HG03103 (cell line): Measurements from ENCODE around the gene PHLDA3.

ENCODE experiments used
- ATAC-seq: cut with Tn5 transposase; IDR thresholded peaks from one replicate; pipeline ENCODE4 v1.9.1; 2021; ENCODE audit warnings: low read depth; ENCODE audit not compliant: unreplicated experiment

Gene PHLDA3

GRCh38 chr1:201468501-201468843 is 516 bp downstream of the PHLDA3 start:
- peak; percentile 30 for ATAC-seq

- no peak for ATAC-seq
These were observed 2.5 kb downstream of the PHLDA3 start for GRCh38 chr1:201466492-201466891.

DNA sequence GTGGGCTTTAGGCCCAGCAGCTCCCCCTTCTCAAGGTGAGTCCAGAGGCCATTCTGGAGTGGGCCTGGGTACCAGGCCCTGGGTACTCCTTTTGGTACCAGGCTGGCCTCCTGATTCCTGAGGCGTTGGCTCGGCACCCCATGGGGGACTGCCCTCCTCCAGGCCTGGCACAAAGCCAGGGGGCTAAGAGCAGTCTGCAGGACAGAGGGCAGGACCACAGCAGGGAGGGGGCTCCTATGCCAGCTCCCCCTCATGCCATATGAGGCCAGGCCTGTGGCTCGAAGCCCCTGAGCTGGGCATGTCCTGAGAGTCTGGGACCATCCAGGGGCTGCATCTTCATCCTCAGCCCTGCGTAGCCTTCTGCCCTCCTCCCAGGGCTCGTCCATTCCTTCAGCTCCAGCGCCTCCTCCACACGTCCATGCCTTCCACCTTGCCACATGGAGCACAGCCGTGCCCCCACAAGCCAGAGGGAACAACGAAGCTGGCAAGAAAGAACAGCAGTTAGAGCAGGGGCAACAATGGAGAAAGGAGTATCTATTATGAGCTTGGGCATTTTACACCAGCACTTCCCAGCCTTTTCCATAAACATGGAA is 3.2 kb downstream of the PHLDA3 start:
- no peak for ATAC-seq

DNA sequence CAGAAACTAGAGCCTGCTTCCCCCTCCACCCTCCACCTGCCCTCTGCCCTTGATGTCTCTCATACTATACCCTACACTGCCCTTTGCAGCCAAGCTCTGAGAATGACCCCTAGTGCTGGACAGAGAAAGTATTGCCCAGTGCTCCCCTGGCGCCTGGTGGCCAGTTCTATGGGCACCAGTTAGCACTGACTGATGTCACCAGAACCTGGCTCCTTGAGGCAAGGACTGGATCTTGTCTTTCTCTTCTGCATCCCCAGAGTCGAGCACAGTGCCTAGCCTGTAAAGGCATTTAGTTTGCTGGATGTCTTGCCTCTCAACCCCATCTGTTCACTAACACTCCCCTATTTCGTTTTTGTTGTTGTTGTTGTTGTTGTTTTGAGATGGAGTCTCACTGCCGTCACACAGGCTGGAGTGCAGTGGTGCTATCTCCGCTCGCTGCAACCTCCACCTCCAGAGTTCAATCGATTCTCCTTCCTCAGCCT is 5.9 kb downstream of the PHLDA3 start:
- no peak for ATAC-seq

DNA sequence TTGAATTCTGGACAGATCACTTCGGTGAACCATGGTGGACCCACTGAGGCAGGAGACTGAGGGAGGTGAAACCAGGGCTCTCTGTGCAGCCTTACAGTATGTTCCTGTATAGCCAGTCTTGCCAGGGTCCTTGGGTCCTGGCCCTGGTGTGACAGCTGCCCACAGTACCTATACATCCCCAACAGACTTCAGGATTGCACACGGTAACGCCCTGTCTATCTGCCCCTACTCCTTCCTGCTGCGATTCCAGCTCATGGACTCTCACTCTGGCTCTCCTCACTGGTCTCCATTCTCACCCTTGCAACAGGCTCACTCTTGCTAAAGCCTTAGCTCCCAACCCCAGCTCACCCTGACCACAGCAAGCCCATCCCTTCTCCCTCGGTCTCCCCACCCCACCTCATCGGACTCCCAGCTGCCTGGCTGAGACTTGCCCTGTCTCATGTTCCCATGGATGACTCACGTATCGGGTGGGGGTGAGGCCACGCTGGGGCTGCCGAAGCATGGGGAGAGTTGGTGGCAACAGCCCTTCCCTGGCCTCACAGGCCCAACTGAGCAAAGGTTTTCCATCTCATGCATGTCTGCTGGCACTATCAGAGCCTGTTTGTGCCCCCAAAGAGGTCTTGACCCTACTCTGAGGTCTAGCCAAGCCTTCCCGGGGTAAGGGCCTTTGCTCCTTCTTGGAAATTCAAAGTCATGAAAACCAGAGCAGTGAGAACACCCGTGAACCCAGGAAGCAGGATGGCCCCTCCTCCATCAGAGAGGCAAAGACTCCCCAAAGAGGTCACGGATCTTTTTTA is 7.1 kb downstream of the PHLDA3 start:
- no peak for ATAC-seq

DNA sequence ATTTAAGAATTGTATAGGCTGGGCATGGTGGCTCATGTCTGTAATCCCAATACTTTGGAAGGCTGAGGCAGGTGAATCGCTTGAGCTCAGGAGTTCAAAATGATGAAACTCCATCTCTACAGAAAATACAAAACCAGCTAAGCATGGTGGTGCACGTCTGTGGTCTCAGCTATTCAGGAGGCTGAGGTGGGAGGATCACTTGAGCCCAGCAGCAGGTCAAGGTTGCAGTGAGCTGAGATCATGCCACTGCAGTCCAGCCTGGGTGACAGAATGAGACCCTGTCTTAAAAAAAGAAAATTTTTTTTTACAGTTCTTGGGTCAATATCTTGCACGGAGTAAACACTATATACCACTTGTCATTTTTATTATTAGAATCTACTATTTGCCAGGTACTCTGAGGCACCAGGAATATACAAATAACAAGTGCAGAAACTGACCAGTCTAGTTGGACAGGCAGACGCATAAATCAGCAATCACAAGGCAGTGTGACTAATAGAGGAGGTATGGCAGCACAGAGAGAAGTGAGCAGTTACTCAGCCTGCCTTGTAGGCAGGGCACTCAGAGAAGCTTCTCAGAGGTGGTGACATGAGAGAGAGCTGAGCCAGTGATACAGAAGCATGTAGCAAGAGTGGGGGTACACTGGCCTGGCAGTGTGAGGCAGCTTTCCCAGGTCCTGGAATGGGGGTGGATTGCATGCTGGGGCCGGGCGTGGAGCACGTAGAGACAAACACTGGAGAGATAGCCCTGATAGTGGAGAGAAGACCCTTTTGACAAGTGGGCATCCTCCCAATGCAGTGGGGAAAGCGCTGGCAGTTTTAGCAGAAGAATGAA is 8.0 kb downstream of the PHLDA3 start:
- ATAC-seq, result no peak

- ATAC-seq, result no peak
These were observed 9.2 kb downstream of the PHLDA3 start for GRCh38 chr1:201459775-201460174.

DNA sequence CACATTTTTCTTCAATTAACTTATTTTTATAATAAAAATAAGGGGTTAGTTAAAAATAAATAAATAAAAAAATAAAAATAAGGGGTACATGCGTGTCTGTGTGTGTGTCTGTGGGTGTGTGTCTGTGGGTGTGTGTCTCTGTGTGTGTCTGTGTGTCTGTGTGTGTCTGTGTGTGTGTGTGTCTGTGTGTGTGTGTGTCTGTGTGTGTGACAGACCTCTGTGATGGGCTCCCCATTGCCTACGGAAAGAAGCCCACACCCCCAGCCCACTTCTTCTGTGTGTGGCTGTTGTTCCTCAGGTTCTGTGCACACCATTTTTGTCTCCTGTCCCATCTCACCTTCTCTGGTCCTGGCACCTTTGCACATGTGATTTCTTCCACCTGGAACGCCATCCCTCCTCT is 9.9 kb downstream of the PHLDA3 start:
- no peak for ATAC-seq

- no peak for ATAC-seq
These were observed 11.5 kb downstream of the PHLDA3 start for GRCh38 chr1:201457508-201457960.

DNA sequence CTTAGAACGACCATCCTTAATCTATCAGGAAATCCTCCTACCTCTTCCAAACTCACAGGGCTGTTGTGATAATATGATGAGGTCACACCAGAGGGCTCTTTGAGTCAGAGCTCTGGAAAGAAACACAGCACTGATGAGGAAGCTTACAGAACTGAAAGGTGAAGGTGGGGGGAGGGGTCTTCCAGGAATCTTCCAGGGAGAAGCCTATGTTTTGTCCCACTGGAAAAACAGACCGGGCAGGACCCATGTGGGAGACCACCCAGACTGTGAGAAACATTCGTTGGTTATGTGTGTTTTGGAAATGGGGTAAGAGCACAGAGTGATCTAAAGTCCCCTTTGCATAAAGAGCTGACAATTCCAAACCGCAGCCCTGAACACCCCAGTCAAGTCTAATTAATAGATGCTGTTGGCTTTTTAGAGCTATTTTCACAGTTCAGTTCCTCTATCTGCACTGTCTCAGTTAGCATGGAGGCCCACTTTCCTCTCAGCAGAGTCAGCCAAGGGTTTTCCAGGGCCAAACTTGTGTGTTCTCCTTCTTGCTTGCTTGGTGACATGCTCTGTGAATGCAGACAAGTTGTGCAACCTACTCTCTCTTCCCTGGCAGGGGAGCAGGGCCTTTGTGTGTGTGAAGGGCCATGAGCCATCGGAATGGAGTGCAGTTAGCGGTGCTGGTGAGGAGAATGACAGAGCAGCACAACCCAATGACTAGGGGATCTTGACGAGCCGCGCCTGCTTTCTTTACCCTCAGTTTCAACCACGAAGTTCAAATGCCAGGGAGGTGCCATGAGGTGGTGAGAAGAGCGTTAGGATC is 12.3 kb downstream of the PHLDA3 start:
- no peak for ATAC-seq

GRCh38 chr1:201455098-201455497 is 13.9 kb downstream of the PHLDA3 start:
- ATAC-seq, result no peak

- no peak for ATAC-seq
These were observed 14.4 kb downstream of the PHLDA3 start for GRCh38 chr1:201454608-201455007.

DNA sequence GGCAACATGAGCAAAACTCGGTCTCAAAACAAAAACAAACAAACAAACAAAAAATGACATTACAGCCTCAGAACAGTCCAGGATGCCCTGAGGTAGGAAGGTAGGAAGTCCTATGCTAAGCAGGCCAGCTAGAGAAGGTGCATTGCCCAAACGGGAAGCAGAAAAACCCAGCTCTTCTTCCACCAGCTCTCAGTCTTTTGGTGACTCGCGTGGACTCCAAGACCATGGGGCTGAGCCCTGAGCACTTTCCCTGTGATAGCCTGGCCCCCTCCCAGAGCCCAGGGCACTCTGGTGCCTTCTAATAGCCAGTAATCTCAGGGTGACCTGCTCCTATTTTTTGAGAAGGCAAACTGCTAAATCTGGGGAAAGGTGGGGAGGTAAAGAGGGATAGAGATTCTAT is 16.1 kb downstream of the PHLDA3 start:
- no peak for ATAC-seq

- no peak for ATAC-seq
These were observed 18.2 kb downstream of the PHLDA3 start for GRCh38 chr1:201450721-201451291.

DNA sequence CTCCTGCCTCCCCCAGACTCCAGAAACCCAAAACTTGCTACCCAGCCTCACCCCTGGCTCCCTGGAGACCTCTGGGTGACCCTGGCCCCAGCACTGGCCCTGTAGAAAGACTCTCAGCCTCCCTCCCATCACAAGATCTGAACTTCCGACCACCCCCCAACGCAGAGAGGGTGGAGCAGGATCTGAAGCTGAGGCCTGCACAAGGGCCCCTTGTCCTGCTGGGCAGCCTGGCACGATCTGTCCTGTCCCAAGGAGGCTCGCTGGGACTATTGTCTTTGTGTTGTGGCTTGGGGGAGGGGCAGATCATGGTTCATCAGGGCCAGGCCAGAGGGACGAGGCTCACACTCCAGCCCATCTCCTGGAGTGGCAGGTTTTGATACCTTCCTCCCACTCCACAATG is 20.0 kb downstream of the PHLDA3 start:
- no peak for ATAC-seq

DNA sequence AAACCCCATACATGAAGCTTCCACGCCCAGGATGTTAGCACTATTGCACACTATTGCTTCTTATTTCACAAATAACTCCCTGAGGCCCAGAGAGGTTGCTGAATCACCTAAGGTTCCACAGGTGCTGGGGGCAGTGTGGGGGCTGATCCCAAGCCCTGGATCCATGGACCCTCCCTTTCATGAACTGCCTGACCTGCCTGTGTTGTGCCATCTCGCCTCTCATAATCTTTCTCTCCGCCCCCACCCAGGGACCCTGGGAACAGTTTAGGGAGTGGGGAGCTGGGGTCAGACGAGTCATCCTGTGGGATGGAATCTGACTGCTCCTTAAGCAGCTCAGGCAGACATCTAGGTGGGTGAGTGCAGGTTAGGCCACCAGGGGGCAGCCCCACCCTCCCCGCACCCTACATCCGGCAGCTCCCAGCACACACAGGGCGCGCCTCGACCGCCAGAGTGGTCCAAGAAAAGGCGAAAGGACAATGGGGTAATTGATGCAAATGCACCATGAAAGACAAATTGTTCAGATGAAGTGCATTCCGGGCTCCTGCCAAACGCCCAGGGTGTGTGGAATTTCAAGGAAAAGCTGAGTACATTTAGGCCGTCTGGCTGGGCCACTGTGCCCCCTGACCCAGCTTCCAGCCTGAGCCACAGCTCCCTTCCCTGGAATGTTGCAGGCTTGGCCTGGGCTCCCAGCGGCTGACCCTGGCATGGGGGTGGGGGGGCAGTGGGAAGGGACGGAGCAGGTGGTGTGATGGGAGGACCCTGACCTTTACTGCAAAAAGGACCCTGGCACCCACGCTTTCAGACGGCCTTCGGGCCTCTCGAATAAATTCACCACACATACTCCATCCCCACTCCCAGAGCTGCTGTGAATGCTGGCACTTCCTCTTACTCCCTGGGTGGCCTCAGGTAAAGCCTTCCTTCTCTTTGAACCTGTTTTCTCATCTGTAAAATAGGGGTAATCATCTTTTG is 20.8 kb downstream of the PHLDA3 start:
- peak; percentile 87 for ATAC-seq

DNA sequence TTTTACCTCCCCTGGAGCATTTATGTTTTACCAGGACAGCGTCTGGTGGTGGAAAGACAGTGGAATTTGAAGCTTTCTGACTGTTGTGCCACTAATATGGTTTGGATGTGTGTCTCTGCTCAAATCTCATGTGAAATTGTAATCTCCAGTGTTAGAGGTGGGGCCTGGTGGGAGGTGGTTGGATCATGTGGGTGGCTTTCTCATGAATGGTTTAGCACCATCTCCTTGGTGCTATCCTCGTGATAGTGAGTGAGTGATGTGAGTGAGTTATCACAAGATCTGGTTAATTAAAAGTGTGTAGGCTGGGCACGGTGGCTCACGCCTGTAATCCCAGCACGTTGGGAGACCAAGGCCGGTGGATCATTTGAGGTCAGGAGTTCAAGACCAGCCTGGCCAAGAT is 23.7 kb downstream of the PHLDA3 start:
- no peak for ATAC-seq

- ATAC-seq, result no peak
These were observed 24.2 kb downstream of the PHLDA3 start for GRCh38 chr1:201444792-201445191.

DNA sequence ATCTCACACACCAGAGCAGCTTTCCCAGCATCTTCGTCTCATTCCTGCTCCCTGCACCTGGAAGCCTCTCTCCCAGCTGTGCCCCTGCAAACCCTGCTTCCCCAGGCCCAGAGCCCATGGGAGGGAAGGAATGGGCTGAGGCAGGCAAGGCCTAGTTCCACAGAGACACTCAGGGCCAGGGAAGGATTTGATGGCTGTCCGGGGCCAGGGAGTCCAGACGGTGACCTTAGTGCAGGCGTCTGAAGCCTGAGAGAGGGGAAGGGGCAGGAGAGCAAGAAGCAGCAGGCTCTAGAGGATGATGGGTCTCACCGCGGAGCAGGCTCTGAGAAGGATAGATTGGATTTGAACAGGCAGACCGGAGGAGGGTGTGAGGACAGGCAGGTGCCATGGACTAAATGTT is 25.2 kb downstream of the PHLDA3 start:
- no peak for ATAC-seq
